GM18517 (cell line): ENCODE results near the gene ATP5F1E.
"Not testable (repeated sequence)": the region's sequence is repeated elsewhere in the genome, so short reads cannot be mapped to it uniquely, and the experiment has no call there.

Experiments
- ATAC-seq: cut with Tn5 transposase; IDR thresholded peaks from one replicate; pipeline ENCODE4 v1.9.1; 2021; ENCODE audit warnings: mild to moderate bottlenecking, moderate library complexity; ENCODE audit not compliant: unreplicated experiment

Gene ATP5F1E

GRCh38 chr20:58992911-58993310, 39.2 kb downstream of the ATP5F1E start:
- ATAC-seq: no peak

DNA sequence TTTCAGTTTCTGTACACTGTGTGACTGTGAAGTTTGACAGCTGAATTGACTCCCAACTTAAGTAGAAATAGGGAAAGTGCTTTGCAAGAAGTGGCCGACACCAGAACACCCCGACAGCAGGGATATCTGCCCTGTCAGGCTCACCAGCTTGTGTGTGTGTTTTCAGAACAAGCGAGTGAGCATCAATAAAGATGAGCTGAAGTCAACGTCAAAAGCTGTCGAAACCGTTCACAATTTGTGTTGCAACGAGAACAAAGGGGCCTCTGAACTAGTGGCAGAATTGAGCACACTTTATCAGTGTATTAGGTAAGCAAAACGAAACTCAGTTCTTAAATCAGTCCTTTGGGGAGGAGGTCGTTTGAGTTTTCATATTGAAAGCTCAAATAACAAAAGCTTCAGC, 40.4 kb downstream of the ATP5F1E start:
- ATAC-seq: no peak

GRCh38 chr20:58990651-58991445, 41.3 kb downstream of the ATP5F1E start:
- no peak for ATAC-seq

DNA sequence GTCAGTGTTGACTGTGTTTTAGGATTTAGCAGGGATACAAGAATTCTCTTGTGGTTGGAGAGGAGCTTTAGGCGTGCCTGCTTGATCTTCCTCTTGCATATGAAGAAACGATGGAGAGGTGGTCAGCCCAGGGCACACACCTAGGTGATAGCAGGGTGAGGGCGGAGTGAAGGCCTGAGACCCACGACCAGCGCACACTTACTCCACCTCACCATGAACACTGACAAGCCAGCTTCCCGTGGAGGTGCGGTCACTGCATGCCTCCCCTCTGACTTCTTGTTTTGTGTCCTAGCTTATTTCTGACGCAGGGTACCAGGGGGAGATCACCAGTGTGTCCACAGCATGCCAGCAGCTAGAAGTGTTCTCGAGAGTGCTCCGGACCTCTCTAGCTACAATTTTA, 42.9 kb downstream of the ATP5F1E start:
- ATAC-seq: no peak

GRCh38 chr20:58988565-58988882, 43.6 kb downstream of the ATP5F1E start:
- ATAC-seq: no peak

DNA sequence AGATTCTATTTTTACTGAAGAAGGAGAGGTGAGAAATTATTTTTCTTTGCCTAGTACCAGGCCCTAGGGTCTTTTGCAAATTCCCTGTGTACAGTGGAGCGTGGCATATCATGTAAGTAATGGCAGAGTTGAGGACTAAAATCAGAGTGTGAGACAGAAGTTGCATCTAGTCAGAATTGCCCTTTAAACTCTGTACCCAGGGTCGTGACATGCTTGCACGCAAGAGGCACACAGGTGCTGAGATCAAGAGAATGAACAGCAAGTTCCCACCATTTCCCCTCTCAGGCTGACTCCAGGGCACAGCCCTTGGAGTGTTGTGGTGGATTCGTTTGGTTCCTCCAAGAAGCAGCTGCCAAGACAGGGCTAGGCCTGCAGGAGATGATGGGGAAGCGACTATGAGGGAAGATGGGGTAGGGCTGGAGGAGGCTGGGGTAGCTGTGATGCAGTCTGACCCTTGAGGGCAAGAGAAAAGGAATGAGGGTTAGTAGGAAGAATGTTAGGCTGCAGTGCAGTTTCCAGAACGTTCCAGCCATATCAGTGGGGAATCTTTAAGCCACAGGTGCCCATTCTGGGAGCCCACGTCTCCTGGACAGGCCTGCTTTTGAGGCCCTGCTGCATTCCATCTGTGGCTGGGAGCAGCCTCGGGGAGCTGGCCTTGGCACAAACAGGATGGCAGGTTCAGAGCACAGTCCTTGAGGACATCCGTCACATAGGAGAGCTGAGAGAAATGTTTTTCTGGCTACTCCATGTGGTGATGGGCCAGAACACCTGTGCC, 44.2 kb downstream of the ATP5F1E start:
- ATAC-seq: no peak

GRCh38 chr20:58986968-58987517, 45.1 kb downstream of the ATP5F1E start:
- ATAC-seq: no peak

- no peak for ATAC-seq
These were observed 45.7 kb downstream of the ATP5F1E start for GRCh38 chr20:58986286-58986967.

DNA sequence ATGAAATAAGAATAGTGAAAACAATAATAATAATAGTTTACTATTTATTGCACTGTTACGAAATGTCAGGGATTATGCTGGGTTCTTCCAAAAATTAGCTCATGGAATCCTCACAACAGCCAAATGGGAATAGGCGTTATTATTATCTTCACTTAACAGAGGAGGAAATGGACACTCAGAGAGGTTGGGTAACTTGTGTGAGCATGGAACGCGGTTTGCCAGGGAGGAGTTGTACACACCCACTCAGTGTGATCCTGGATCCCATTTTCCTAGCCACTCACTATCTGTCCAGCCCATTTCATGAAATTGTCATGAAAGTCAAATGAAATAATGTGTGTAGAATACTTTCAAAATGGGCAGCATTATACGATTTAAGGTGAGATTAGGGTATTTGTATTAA, 46.5 kb downstream of the ATP5F1E start:
- ATAC-seq: no peak

DNA sequence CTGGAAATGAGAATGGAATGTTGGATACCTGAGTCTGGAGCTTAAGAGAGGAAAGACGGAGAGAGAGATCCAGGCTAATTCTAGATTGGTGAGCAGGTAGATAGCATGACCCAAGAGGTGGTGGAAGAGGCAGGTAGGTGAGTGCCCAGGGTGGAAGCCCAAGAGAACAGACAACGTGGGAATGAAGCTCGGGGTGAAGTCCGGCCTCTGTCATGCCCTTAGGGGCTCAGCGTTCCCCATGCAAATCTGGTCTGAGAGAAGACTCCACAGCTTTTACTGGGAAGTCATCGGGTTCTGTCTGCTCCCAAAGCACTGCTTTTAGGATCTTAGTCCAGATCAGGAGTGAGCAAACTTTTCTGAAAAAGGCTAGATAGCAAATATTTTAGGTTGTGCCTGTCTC, 47.4 kb downstream of the ATP5F1E start:
- ATAC-seq: no peak

DNA sequence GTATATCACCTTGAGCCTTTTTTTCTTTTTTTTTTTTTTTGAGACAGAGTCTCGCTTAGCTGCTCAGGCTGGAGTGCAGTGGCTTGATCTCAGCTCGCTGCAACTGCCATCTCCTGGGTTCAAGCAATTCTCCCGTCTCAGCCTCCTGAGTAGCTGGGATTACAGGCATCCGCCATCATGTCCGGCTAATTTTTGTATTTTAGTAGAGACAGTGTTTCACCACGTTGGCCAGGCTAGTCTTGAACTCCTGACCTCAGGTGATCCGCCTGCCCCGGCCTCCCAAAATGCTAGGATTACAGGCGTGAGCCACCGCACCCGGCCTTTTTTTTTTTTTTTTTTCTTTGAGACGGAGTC, 49.0 kb downstream of the ATP5F1E start:
- not testable (repeated sequence) for ATAC-seq

- no peak for ATAC-seq
These were observed 49.6 kb downstream of the ATP5F1E start for GRCh38 chr20:58982406-58983114.

- ATAC-seq: peak; percentile 20
These were observed 50.3 kb downstream of the ATP5F1E start for GRCh38 chr20:58981628-58982364.

DNA sequence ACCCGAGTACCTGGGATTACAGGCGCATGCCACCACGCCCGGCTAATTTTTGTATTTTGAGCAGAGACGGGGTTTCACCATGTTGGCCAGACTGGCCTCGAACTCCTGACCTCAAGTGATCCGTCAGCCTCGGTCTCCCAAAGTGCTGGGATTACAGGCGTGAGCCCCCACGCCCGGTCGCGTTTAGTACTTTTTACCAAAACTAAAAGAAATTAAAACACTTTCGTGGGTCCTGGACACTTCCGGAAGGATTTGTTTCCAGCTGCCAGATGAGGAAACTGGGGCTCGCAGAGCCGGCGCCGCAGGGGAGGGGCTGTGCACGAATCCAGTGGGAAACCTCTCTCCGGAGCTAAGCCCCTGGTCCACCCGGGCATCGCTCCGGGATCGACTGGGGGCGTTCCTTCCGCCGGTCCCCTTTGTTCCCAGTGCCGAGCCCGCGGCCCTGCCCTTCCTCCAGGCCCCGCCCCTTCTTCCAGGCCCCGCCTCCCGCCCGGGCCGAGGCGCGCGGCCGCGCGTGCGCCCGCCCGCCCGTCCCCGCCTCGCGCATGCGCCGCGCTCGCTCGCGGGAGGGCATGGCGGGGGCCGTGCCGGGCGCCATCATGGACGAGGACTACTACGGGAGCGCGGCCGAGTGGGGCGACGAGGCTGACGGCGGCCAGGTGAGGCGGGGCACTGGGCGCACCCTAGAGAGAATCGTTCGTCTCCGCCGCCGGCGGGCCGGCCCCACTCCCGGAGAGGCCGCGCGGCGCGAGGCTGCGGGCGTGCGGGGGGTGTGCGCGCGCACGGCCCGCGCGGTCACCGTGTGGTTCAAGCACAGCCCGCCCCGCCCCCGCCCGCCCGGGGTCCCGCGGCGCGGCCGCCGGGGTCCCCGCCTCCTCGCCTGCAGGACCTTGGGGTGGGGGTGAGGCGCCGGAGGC, 51.2 kb downstream of the ATP5F1E start, which contains the start of gene NELFCD:
NELFCD (plus strand) TSS at position 546 of the 917 bp plus-strand sequence; CDS start at position 600, 54 bp downstream.
- ATAC-seq: peak; percentile 70

- ATAC-seq: no peak
These were observed 53.6 kb downstream of the ATP5F1E start for GRCh38 chr20:58978351-58979190.

GRCh38 chr20:58976061-58976730, 55.9 kb downstream of the ATP5F1E start:
- ATAC-seq: no peak
